Thoracic aorta (tissue), 2 donors: ENCODE results near the gene SEC63. TPM values are rescaled to one million over a fixed set of nuclear protein-coding genes. Genes with fewer than 3 reads are reported as not detected.

Source experiments
- ATAC-seq: fragments of 150-250 bp; one replicate; pipeline ENCODE4 v1.8.0; 2017; ENCODE audit warnings: low read depth; ENCODE audit not compliant: insufficient number of reproducible peaks, low FRiP score
- DNase-seq: peaks from one replicate; pipeline ENCODE4 v3.0.0-alpha.2; 2020; ENCODE audit warnings: low spot score
- H3K27ac ChIP-seq, 2 donors: fragments of 200-600 bp; sonication (generic); 1 replicate in 1 of 2; 2 replicates in 1 of 2; pipeline ENCODE4 v1.5.1; 2016; ENCODE audit warnings: mild to moderate bottlenecking in 2 of 2, moderate library complexity in 2 of 2
- H3K27me3 ChIP-seq: fragments of 200-600 bp; sonication (generic); replicated peaks from 2 replicates; pipeline ENCODE4 v1.6.0; 2016; ENCODE audit warnings: mild to moderate bottlenecking; ENCODE audit not compliant: insufficient read depth
- H3K36me3 ChIP-seq: fragments of 200-600 bp; sonication (generic); one replicate; pipeline ENCODE4 v1.5.1; 2016
- H3K4me1 ChIP-seq, 2 donors: fragments of 200-600 bp; sonication (generic); 1 replicate in 1 of 2; 2 replicates in 1 of 2; pipeline versions ENCODE4 v1.5.1 to v1.6.0; 2016; ENCODE audit warnings: low read depth in 2 of 2, mild to moderate bottlenecking in 1 of 2; ENCODE audit not compliant: control insufficient read depth in 1 of 2
- H3K4me3 ChIP-seq: fragments of 200-600 bp; sonication (generic); 2 replicates; pipeline ENCODE4 v1.5.1; 2016; ENCODE audit warnings: mild to moderate bottlenecking
- H3K9me3 ChIP-seq: fragments of 200-600 bp; sonication (generic); 2 replicates; pipeline ENCODE4 v1.5.1; 2016
- CTCF ChIP-seq: fragments of 200-600 bp; sonication (generic); IDR thresholded peaks from one replicate; pipeline ENCODE4 v1.5.1; 2019; ENCODE audit warnings: antibody characterized with exemption
- total RNA-seq, 2 donors: library from RNA; depleted of rRNA; stranded (reverse); fragments of >200 nt; gene quantifications; one replicate each; pipeline versions ENCODE4 v1.1.0 to v1.2.3, GENCODE V29; 2016

The SEC63 gene
- total RNA-seq, 2 donors from 2014 or later: 39.4 to 39.5 TPM

- no peak for TF ChIP-seq CTCF
- Histone ChIP-seq H3K27ac (no peak overlapping the region), H3K36me3 (no peaks in the 10 kb centered on the region), H3K4me3 (no peak overlapping the region), H3K27me3 (no peaks in the 10 kb centered on the region), H3K9me3 (no peaks in the 10 kb centered on the region), H3K4me1 (no peaks in the 10 kb centered on the region)
- DNase-seq: no peak
- no peak for ATAC-seq
These were observed 14.5 kb upstream of the SEC63 start for GRCh38 chr6:107972413-107973096.

GRCh38 chr6:107971181-107971580 lies 13.2 kb upstream of the SEC63 start:
- Histone ChIP-seq H3K36me3 (no peaks in the 10 kb centered on the region), H3K9me3 (no peaks in the 10 kb centered on the region), H3K27ac (no peak overlapping the region), H3K27me3 (no peaks in the 10 kb centered on the region), H3K4me3 (no peak overlapping the region), H3K4me1 (no peaks in the 10 kb centered on the region)
- no peak for ATAC-seq
- no peak for TF ChIP-seq CTCF
- no peak for DNase-seq

- H3K4me1 ChIP-seq: no peaks in the 10 kb centered on the region
- no peaks in the 10 kb centered on the region for H3K9me3 ChIP-seq
- H3K27ac ChIP-seq: no peak overlapping the region
- H3K27me3 ChIP-seq: no peaks in the 10 kb centered on the region
- no peak for DNase-seq
- ATAC-seq: no peak
- H3K4me3 ChIP-seq: no peak overlapping the region
- H3K36me3 ChIP-seq: no peaks in the 10 kb centered on the region
- TF ChIP-seq CTCF: no peak
These were observed 12.2 kb upstream of the SEC63 start for GRCh38 chr6:107970255-107970654.

- Histone ChIP-seq H3K27me3 (no peaks in the 10 kb centered on the region), H3K9me3 (no peaks in the 10 kb centered on the region), H3K4me3 (no peak overlapping the region), H3K36me3 (no peaks in the 10 kb centered on the region), H3K4me1 (no peaks in the 10 kb centered on the region), H3K27ac (no peak overlapping the region)
- TF ChIP-seq CTCF: no peak
- ATAC-seq: no peak
- DNase-seq: no peak
These were observed 10.1 kb upstream of the SEC63 start for GRCh38 chr6:107968081-107968480.

GRCh38 chr6:107965746-107966145 lies 7.7 kb upstream of the SEC63 start:
- no peak overlapping the region for H3K27ac ChIP-seq
- ATAC-seq (no peak), DNase-seq (no peak)
- no peaks in the 10 kb centered on the region for H3K27me3 ChIP-seq
- no peak for TF ChIP-seq CTCF
- no peaks in the 10 kb centered on the region for H3K4me1 ChIP-seq
- H3K36me3 ChIP-seq: no peaks in the 10 kb centered on the region
- H3K4me3 ChIP-seq: no peak overlapping the region
- no peaks in the 10 kb centered on the region for H3K9me3 ChIP-seq
